ENCODE data around the gene PCDHB5.
"Not testable (repeated sequence)": the region's sequence is repeated elsewhere in the genome, so short reads cannot be mapped to it uniquely, and the experiment has no call there.

The PCDHB5 gene

GRCh38 chr5:141135030-141135717, at the start of gene PCDHB5:
TSS of gene PCDHB5 (plus strand) at chr5:141135206. CDS start at chr5:141135435, 229 bp downstream.
- no peak for FAIRE-seq

DNA sequence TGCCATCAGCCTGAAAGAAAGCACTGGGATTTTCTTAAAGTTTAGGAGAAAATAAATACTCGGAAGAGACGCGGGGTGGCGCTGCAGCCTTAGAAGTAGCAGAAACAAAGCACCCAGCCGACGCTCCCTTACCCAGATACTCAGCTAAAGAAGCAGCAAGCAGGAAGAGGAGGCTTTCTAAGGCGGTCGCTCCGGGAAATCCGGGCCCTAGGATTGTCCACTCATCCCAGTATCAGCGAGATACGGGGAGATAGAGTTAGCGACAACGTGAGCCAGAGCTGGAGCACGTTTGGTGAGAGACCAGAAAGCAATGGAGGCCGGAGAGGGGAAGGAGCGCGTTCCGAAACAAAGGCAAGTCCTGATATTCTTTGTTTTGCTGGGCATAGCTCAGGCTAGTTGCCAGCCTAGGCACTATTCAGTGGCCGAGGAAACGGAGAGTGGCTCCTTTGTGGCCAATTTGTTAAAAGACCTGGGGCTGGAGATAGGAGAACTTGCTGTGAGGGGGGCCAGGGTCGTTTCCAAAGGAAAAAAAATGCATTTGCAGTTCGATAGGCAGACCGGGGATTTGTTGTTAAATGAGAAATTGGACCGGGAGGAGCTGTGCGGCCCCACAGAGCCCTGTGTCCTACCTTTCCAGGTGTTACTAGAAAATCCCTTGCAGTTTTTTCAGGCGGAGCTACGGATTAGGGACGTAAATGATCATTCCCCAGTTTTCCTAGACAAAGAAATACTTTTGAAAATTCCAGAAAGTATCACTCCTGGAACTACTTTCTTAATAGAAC, 40.3 kb upstream of the PCDHB5 start, which contains the start of gene PCDHB2:
PCDHB2 (plus strand) TSS at position 135 of the 782 bp plus-strand sequence; CDS start at position 311, 176 bp downstream.
- peak; percentile 94 for FAIRE-seq

DNA sequence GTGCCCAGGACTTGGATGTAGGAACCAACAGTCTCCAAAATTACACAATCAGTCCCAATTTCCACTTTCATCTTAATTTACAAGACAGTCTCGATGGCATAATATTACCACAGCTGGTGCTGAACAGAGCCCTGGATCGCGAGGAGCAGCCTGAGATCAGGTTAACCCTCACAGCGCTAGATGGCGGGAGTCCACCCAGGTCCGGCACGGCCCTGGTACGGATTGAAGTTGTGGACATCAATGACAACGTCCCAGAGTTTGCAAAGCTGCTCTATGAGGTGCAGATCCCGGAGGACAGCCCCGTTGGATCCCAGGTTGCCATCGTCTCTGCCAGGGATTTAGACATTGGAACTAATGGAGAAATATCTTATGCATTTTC, 39.8 kb upstream of the PCDHB5 start:
- FAIRE-seq, result no peak

DNA sequence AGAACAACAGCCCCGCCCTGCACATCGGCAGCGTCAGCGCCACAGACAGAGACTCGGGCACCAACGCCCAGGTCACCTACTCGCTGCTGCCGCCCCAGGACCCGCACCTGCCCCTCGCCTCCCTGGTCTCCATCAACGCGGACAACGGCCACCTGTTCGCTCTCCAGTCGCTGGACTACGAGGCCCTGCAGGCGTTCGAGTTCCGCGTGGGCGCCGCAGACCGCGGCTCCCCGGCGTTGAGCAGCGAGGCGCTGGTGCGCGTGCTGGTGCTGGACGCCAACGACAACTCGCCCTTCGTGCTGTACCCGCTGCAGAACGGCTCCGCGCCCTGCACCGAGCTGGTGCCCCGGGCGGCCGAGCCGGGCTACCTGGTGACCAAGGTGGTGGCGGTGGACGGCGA, 38.8 kb upstream of the PCDHB5 start:
- not testable (repeated sequence) for FAIRE-seq

DNA sequence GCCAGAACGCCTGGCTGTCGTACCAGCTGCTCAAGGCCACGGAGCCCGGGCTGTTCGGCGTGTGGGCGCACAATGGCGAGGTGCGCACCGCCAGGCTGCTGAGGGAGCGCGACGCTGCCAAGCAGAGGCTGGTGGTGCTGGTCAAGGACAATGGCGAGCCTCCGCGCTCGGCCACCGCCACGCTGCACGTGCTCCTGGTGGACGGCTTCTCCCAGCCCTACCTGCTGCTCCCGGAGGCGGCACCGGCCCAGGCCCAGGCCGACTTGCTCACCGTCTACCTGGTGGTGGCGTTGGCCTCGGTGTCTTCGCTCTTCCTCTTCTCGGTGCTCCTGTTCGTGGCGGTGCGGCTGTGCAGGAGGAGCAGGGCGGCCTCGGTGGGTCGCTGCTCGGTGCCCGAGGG, 38.4 kb upstream of the PCDHB5 start:
- FAIRE-seq, result not testable (repeated sequence)

- no peak for FAIRE-seq
Measured at GRCh38 chr5:141100243-141100805, 34.7 kb upstream of the PCDHB5 start, which contains the start of gene PCDHB3. TSS of gene PCDHB3 (plus strand) at chr5:141100473. CDS start at chr5:141100650, 177 bp downstream.

DNA sequence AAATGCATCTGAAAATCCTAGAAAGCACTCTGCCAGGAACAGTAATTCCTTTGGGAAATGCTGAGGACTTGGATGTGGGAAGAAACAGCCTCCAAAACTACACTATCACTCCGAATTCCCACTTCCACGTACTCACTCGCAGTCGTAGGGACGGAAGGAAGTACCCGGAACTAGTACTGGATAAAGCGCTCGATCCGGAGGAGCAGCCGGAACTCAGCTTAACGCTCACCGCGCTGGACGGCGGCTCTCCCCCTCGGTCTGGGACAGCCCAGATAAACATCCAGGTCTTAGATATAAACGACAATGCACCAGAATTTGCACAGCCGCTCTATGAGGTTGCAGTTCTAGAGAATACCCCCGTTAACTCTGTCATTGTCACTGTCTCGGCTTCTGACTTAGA, 33.9 kb upstream of the PCDHB5 start:
- FAIRE-seq, result no peak

GRCh38 chr5:141102070-141102469, 32.9 kb upstream of the PCDHB5 start:
- FAIRE-seq, result not testable (repeated sequence)

GRCh38 chr5:141102471-141102870, 32.5 kb upstream of the PCDHB5 start:
- not testable (repeated sequence) for FAIRE-seq

- FAIRE-seq, result no peak
Measured at GRCh38 chr5:141105350-141105749, 29.7 kb upstream of the PCDHB5 start.

DNA sequence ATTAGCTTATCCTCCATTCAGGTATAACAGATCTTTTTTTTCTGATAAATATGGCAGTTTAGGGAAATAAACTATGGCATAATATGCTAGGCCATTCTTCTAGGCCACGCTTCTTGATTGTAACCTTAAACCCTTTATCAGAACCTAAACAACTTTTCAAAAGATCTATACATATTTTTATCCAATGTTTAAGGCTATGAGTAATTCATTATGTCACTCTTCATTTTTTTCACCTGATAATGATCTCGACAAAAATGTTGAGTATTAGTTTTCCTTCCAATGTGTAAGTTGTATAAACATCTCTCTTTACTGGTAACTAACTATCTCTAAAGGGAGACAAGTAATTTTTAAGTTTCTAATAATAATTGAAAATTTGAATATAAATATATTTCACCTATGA, 15.8 kb upstream of the PCDHB5 start:
- FAIRE-seq, result no peak

- FAIRE-seq, result no peak
Measured at GRCh38 chr5:141121563-141121962, 13.4 kb upstream of the PCDHB5 start, which contains the start of gene PCDHB4. TSS of gene PCDHB4 (plus strand) at chr5:141121818. CDS start at chr5:141121999, 181 bp downstream.

GRCh38 chr5:141121985-141122384, 13.0 kb upstream of the PCDHB5 start:
- FAIRE-seq, result no peak

- not testable (repeated sequence) for FAIRE-seq
Measured at GRCh38 chr5:141123396-141124135, 11.4 kb upstream of the PCDHB5 start.

- no peak for FAIRE-seq
Measured at GRCh38 chr5:141127305-141127704, 7.7 kb upstream of the PCDHB5 start.

GRCh38 chr5:141135718-141136266, 786 bp downstream of the PCDHB5 start:
- FAIRE-seq, result no peak

DNA sequence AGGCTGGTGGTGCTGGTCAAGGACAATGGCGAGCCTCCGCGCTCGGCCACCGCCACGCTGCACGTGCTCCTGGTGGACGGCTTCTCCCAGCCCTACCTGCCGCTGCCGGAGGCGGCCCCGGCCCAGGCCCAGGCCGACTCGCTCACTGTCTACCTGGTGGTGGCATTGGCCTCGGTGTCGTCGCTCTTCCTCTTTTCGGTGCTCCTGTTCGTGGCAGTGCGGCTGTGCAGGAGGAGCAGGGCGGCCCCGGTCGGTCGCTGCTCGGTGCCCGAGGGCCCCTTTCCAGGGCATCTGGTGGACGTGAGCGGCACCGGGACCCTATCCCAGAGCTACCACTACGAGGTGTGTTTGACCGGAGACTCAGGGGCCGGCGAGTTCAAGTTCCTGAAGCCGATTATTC, 2.3 kb downstream of the PCDHB5 start:
- not testable (repeated sequence) for FAIRE-seq

- no peak for FAIRE-seq
Measured at GRCh38 chr5:141149812-141150211, 14.8 kb downstream of the PCDHB5 start, which contains the start of gene PCDHB6. TSS of gene PCDHB6 (plus strand) at chr5:141150057. CDS start at chr5:141150258, 201 bp downstream.

DNA sequence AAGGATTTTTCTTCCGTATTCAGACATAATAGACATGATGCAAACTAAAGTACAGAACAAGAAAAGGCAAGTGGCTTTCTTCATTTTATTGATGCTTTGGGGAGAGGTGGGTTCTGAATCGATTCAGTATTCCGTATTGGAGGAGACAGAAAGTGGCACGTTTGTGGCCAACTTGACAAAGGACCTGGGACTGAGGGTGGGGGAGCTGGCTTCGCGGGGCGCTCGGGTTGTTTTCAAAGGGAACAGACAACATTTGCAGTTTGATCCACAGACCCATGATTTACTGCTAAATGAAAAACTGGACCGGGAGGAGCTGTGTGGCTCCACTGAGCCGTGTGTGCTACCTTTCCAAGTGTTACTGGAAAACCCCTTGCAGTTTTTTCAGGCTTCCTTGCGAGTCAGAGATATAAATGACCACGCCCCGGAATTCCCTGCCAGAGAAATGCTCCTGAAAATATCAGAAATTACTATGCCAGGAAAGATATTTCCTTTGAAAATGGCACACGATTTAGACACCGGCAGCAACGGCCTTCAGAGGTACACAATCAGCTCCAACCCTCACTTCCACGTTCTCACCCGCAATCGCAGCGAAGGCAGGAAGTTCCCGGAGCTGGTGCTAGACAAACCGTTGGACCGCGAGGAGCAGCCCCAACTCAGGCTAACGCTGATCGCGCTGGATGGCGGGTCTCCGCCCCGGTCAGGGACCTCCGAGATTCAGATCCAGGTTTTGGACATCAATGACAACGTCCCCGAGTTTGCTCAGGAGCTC, 15.4 kb downstream of the PCDHB5 start:
- FAIRE-seq, result no peak

DNA sequence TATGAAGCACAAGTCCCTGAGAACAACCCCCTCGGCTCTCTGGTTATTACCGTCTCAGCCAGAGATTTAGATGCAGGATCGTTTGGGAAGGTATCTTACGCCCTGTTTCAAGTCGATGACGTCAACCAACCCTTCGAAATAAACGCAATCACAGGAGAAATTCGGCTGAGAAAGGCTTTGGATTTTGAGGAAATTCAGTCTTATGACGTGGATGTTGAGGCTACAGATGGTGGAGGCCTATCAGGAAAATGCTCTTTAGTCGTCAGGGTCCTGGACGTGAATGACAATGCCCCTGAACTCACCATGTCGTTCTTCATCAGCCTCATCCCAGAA, 16.0 kb downstream of the PCDHB5 start:
- no peak for FAIRE-seq

DNA sequence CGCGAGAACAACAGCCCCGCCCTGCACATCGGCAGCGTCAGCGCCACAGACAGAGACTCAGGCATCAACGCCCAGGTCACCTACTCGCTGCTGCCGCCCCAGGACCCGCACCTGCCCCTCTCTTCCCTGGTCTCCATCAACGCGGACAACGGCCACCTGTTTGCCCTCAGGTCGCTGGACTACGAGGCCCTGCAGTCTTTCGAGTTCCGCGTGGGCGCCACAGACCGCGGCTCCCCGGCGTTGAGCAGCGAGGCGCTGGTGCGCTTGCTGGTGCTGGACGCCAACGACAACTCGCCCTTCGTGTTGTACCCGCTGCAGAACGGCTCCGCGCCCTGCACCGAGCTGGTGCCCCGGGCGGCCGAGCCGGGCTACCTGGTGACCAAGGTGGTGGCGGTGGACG, 16.6 kb downstream of the PCDHB5 start:
- not testable (repeated sequence) for FAIRE-seq

DNA sequence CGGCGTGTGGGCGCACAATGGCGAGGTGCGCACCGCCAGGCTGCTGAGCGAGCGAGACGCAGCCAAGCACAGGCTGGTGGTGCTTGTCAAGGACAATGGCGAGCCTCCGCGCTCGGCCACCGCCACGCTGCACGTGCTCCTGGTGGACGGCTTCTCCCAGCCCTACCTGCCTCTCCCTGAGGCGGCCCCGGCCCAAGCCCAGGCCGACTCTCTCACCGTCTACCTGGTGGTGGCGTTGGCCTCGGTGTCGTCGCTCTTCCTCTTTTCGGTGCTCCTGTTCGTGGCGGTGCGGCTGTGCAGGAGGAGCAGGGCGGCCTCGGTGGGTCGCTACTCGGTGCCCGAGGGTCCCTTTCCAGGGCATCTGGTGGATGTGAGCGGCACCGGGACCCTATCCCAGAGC, 17.1 kb downstream of the PCDHB5 start:
- not testable (repeated sequence) for FAIRE-seq

Measured in G401.6 (cell line).